ENCODE data around the gene CASK. TPM values are rescaled to one million over a fixed set of nuclear protein-coding genes. Genes with fewer than 3 reads are reported as not detected.

CASK gene
- total and polyA plus RNA-seq, 9 of the 15 experiments (the other 6 are each of a cell fraction or from before 2014, with no cell fraction given) = 1.3 to 7.4 (median 5.2) TPM

DNA sequence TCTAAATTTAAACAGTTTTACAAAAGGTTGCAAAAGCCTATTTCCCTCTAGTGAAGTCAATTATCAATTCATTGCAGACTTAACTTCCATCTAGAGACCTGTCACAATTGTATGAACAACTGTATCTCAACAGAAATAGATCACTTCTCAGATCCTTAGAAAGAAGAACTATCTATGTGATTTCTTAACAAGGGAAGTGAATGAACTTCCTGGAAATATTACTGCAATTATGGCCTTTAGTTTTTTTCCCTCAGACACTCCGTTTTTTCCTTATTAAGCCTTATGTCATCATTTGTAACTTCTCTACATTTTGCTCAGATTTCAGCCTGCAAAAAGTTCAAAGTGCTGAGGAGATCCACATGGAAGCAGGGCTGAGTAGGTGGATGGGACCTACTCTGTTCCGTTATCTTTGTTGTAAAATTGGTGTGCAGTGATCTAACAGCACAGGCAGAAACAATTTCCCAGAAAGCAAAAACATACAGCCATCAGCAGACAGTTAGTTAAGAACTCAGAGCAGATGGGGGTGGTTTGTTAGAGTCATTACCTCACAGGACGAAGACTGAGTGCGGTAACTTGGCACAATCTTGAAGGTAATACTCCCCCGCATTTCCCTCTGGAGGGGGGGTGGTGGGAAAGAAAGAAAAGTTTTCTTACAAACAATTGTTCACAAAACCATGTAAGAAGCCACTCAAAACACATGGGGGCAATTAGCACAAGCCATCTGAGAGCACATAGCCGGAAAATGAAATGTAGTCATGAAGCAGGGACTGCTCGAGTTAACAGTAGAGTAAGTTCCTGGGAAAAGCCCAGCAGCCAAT is 363.9 kb downstream of the CASK start (continued):
- no peak for TF ChIP-seq MAFF (IDR thresholded peaks at IDR 0.05; ENCODE audit: low read length)
- no peak for TF ChIP-seq KLF10 (CRISPR knock-in tag; IDR thresholded peaks at IDR 0.05)
- TF ChIP-seq, protein P1, sequence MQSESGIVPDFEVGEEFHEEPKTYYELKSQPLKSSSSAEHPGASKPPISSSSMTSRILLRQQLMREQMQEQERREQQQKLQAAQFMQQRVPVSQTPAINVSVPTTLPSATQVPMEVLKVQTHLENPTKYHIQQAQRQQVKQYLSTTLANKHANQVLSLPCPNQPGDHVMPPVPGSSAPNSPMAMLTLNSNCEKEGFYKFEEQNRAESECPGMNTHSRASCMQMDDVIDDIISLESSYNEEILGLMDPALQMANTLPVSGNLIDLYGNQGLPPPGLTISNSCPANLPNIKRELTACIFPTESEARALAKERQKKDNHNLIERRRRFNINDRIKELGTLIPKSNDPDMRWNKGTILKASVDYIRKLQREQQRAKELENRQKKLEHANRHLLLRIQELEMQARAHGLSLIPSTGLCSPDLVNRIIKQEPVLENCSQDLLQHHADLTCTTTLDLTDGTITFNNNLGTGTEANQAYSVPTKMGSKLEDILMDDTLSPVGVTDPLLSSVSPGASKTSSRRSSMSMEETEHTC (IDR thresholded peaks at IDR 0.05) = no peak
- TF ChIP-seq ZNF408 (CRISPR knock-in tag; IDR thresholded peaks at IDR 0.05; ENCODE audit: low read depth) = no peak
- no peak for TF ChIP-seq HIVEP1 (CRISPR knock-in tag; IDR thresholded peaks at IDR 0.05)
- no peak for TF ChIP-seq ZC3H11A (IDR thresholded peaks at IDR 0.05; ENCODE audit: low read depth, low read length)
- TF ChIP-seq KDM1A (IDR thresholded peaks at IDR 0.05) = no peak
- peak; percentile 33; the same call in 1 of the 2 replicates for TF ChIP-seq ARID1B (IDR thresholded peaks at IDR 0.05)

- Histone ChIP-seq H3K79me2 (ENCODE audit: control insufficient read depth, insufficient read depth, low read length) (no peaks in the 10 kb centered on the region), H3K36me3 (ENCODE audit: control insufficient read depth, insufficient read depth, low read length) (no peaks in the 10 kb centered on the region), H3K4me3 (no peak overlapping the region), H3K27ac (ENCODE audit: extremely low read depth, low read depth, low read length) (no peak overlapping the region), H3K4me1 (replicated peaks in 1 of 2; ENCODE audit: control insufficient read depth in 2 of 2, insufficient read depth in 2 of 2, low read length in 2 of 2) (peaks cover 0 to 5% of the 10 kb centered on the region in 2 experiments; a peak in 3 of 5 replicates), H3K27me3 (ENCODE audit: control insufficient read depth in 2 of 2, insufficient read depth in 2 of 2, low read length in 2 of 2) (no peaks in the 10 kb centered on the region), H4K20me1 (replicated peaks; ENCODE audit: control insufficient read depth, insufficient read depth, low read length) (no peaks in the 10 kb centered on the region), H2AFZ (ENCODE audit: low read depth, low read length) (no peak overlapping the region), H3K9me1 (ENCODE audit: control insufficient read depth, insufficient read depth, low read length) (no peaks in the 10 kb centered on the region), H3K9me3 (replicated peaks; ENCODE audit: control insufficient read depth, insufficient read depth, low read depth, low read length) (no peaks in the 10 kb centered on the region), H3K4me2 (ENCODE audit: insufficient read depth, low read length) (no peak overlapping the region), H3K9ac (ENCODE audit: insufficient read depth in 1 of 2, low read depth in 2 of 2, low read length in 2 of 2) (no peak overlapping the region)
- CTCF ChIA-PET (ENCODE audit: low intra/inter-chr PET ratio) = interaction anchor here (0.6 to 1.5 kb wide), 5 partner anchors 176 to 201 kb away, joined by 3 to 8 read pairs (median 4); no protein-coding TSS in a partner anchor
- no TSS peak for BruUV-seq (replicated peaks)
- intact Hi-C loops (cut with micrococcal nuclease) (loop anchor here (1.0 to 10.0 kb wide), 3 partner anchors 176 to 1996 kb away; no protein-coding TSS in a partner anchor), in situ Hi-C loops (cut with MboI) (no loop called here)
- peak; percentile 9 to 35 (median 14) for DNase-seq (ENCODE audit: extremely low read depth in 1 of 4, low spot score in 3 of 4)
- WGBS (ENCODE audit: insufficient coverage, low coverage, missing lambda C conversion rate) = 0% methylated on average over 2 of the region's 2 CpGs
- no peak for FAIRE-seq
- ATAC-seq = peak; percentile 55
- POLR2A ChIA-PET = no interaction called here
- TF ChIP-seq RAD21 (CRISPR knock-in tag; conservative IDR thresholded peaks at IDR 0.05 in 1 of 2, IDR thresholded peaks at IDR 0.05 in 1 of 2) (peak; percentile 79 to 80), PTRF (tag; IDR thresholded peaks at IDR 0.05) (no peak), SRSF3 (IDR thresholded peaks at IDR 0.05; ENCODE audit: insufficient read depth, low read length) (no peak), POLR2A (conservative IDR thresholded peaks at IDR 0.05) (no peak)
- TF ChIP-seq, protein P2, sequence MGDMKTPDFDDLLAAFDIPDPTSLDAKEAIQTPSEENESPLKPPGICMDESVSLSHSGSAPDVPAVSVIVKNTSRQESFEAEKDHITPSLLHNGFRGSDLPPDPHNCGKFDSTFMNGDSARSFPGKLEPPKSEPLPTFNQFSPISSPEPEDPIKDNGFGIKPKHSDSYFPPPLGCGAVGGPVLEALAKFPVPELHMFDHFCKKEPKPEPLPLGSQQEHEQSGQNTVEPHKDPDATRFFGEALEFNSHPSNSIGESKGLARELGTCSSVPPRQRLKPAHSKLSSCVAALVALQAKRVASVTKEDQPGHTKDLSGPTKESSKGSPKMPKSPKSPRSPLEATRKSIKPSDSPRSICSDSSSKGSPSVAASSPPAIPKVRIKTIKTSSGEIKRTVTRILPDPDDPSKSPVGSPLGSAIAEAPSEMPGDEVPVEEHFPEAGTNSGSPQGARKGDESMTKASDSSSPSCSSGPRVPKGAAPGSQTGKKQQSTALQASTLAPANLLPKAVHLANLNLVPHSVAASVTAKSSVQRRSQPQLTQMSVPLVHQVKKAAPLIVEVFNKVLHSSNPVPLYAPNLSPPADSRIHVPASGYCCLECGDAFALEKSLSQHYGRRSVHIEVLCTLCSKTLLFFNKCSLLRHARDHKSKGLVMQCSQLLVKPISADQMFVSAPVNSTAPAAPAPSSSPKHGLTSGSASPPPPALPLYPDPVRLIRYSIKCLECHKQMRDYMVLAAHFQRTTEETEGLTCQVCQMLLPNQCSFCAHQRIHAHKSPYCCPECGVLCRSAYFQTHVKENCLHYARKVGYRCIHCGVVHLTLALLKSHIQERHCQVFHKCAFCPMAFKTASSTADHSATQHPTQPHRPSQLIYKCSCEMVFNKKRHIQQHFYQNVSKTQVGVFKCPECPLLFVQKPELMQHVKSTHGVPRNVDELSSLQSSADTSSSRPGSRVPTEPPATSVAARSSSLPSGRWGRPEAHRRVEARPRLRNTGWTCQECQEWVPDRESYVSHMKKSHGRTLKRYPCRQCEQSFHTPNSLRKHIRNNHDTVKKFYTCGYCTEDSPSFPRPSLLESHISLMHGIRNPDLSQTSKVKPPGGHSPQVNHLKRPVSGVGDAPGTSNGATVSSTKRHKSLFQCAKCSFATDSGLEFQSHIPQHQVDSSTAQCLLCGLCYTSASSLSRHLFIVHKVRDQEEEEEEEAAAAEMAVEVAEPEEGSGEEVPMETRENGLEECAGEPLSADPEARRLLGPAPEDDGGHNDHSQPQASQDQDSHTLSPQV (IDR thresholded peaks at IDR 0.05) = no peak
Measured at GRCh38 chrX:41558531-41558930, 364.8 kb downstream of the CASK start.
